ENCODE results near the gene BDH2.

The BDH2 gene

DNA sequence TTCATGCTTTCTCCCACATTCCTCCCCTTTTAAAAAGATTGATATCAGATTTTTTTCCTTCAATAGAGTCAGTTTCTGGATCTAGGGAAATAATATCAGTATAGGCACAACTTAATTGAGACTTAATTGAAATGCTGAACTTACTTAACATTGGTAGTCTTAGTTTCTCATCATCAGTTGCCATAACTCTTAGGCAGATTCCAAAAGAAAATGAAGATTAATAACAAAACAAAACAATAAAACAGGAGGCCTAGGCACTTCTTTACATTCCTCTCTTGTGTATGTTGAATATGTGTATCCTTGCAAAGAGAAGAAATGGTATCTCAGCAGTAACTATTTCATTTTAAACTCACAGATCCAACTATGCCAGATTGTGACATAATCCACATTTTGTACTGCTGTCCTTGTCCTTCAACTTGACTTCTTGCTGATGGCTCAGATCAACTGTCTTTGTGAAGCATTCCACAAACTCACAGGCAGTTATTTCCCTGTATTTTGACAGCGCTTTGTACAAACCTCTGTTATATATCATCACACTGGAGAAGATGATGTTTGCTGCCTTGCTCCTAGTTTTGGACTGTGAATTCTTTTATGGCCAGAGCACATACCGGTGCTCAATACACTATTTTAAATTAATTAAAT, 14.0 kb downstream of the BDH2 start:
- no peak overlapping the region for H3K27ac ChIP-seq (ENCODE audit: low read depth, low read length, severe bottlenecking)
- H3K36me3 ChIP-seq (ENCODE audit: control insufficient read depth, insufficient read depth, low read length) = peaks cover 52% of the 10 kb centered on the region
- H3K9me3 ChIP-seq (ENCODE audit: control insufficient read depth, low read length) = no peaks in the 10 kb centered on the region
- H3K4me3 ChIP-seq (ENCODE audit: extremely low read depth, insufficient read depth, low read length, poor library complexity, severe bottlenecking) = no peak overlapping the region
- H3K4me1 ChIP-seq (ENCODE audit: control insufficient read depth, insufficient read depth, low read length, poor library complexity, severe bottlenecking) = no peaks in the 10 kb centered on the region
- 100% methylated on average over 1 of the region's 2 CpGs; no CpG with 5 or more reads in 1 of the 2 experiments for WGBS, 2 experiments (ENCODE audit: insufficient coverage in 2 of 2)

DNA sequence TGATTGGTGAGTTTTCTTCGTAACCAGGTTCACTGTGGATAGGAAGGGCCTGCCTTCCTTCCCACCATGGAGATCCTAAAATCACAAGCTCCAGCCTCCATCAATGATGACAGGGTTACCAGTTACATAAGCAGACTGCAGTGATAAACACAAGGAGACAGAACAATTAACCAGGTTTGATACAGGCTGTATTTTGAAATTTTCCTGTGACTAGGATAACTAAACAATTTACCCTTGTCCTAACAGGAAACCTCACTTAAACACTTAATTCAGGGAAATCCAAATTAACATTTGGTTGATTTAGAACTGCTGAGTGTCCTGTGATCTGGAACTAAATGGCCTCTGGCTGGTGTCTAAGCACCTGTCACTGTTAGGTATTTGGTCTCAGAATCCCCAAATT, 20.0 kb downstream of the BDH2 start:
- Histone ChIP-seq H3K4me1 (ENCODE audit: control insufficient read depth, insufficient read depth, low read length, poor library complexity, severe bottlenecking) (no peaks in the 10 kb centered on the region), H3K4me3 (ENCODE audit: extremely low read depth, insufficient read depth, low read length, poor library complexity, severe bottlenecking) (no peak overlapping the region), H3K27ac (ENCODE audit: low read depth, low read length, severe bottlenecking) (no peak overlapping the region), H3K9me3 (ENCODE audit: control insufficient read depth, low read length) (no peaks in the 10 kb centered on the region), H3K36me3 (ENCODE audit: control insufficient read depth, insufficient read depth, low read length) (peaks cover 6% of the 10 kb centered on the region)
- WGBS, 2 experiments (ENCODE audit: insufficient coverage in 2 of 2) = no CpG with 5 or more reads among the region's 1 CpG

DNA sequence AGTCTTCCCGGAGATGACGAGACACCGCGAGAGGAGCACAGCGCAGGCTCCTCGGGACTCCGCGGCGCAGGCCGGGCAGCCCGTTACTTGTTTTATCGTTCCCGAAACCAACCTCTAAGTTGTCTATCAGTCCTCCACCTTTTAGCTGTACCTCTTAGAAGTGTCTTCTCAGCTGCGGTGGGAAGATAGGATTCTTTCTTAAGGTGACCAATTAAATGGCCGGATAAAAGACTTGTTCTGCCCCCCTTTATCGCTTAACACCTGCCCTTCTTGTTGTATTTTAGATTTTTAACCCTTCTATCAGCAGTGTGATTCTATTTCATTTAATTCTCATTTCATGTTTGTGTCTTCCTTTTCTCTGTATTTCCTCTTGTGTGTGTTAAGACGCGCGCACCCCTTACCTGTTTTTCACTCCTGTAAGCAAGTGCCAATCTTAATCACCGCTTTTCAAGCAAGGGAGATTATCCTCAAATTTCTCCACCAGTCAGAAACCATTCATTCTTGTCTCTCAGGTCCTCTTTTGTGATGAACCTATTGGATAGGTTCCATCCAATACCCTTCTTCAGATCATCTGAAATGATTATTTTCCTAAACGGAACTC, 22.8 kb downstream of the BDH2 start, which contains the start of gene SLC9B2:
SLC9B2 (minus strand) TSS at position 15 of the 601 bp plus-strand sequence. CDS start 9,211 bp downstream, outside the sequence.
- H3K4me3 ChIP-seq (ENCODE audit: extremely low read depth, insufficient read depth, low read length, poor library complexity, severe bottlenecking) = peak within 1 kb of the TSS; percentile 63
- peaks cover 13% of the 10 kb centered on the region for H3K36me3 ChIP-seq (ENCODE audit: control insufficient read depth, insufficient read depth, low read length)
- 39 to 51% methylated on average over 7 to 12 of the region's 21 CpGs for WGBS, 2 experiments (ENCODE audit: insufficient coverage in 2 of 2)
- H3K9me3 ChIP-seq (ENCODE audit: control insufficient read depth, low read length) = no peaks in the 10 kb centered on the region
- H3K4me1 ChIP-seq (ENCODE audit: control insufficient read depth, insufficient read depth, low read length, poor library complexity, severe bottlenecking) = no peaks in the 10 kb centered on the region
- peak within 1 kb of the TSS; percentile 31 for H3K27ac ChIP-seq (ENCODE audit: low read depth, low read length, severe bottlenecking)

DNA sequence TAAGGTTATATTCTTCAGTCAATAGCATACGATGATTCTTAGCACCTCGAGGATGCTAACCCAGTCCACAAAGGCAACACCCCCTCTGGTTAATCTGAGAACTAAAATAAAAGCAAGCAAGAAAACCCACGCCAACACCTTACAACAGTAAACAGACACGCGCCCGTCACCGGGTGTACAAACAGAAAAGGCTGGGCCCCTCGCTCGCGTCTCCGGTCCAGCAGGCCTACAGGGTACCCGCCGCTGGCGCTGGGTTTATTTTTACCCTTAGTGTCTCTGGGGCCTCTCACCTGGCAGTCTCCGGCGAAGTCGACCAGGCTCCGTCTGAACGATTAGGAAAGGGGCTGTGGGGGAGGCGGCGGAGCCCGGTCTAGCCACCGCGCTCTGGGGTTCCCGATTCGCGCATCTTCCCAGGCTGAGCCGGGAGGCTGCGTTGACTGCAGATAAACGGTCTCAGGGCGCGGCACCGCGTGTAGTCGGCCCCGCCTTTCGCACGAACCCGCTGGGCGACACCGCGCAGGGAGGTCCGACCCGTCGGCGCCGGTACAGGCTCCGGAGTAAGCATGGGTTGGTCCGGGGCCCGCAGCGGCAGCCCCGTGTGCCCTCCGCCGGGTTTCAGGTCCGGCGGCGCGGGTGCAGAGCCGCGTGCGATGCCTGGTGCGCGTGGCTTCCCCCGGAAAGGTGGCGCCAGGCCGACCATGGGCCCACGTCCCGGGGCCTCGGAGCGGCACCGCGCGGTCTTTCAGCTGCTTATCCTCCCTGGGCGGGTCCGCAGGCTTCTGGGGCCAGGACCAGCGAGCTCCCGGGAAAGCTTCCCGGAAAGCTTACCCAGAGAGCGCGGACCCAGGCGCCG, 23.5 kb downstream of the BDH2 start:
- WGBS, 2 experiments (ENCODE audit: insufficient coverage in 2 of 2) = 1 to 2% methylated on average over 68 to 70 of the region's 82 CpGs

DNA sequence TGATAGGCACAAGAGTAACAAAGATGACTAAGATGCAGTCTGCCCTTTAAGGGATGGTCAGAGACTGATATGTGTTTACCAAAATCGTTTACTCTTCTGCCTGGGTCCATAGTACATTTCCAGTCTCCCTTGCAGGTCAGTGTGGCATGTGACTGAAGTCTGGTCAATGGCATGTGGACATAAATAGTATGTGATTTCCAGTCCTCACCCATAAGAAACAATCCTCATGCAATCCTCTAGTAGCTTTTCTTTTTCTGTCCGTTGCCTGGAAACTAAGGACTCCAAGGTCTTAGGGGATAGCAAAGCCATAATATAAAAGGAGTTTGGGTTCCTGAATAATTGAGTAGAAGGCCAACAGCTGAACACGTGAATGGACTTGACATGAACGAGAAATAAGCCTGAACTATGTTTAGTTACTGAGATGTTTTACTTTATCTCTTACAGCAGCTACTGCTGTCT, 24.2 kb downstream of the BDH2 start:
- no peak overlapping the region for H3K27ac ChIP-seq (ENCODE audit: low read depth, low read length, severe bottlenecking)
- no peaks in the 10 kb centered on the region for H3K4me1 ChIP-seq (ENCODE audit: control insufficient read depth, insufficient read depth, low read length, poor library complexity, severe bottlenecking)
- WGBS, 2 experiments (ENCODE audit: insufficient coverage in 2 of 2) = 57 to 80% methylated on average over 1 of the region's 4 CpGs
- H3K36me3 ChIP-seq (ENCODE audit: control insufficient read depth, insufficient read depth, low read length) = peaks cover 13% of the 10 kb centered on the region
- no peaks in the 10 kb centered on the region for H3K9me3 ChIP-seq (ENCODE audit: control insufficient read depth, low read length)
- H3K4me3 ChIP-seq (ENCODE audit: extremely low read depth, insufficient read depth, low read length, poor library complexity, severe bottlenecking) = peak overlapping the region; percentile 63

More for the DNA sequence above, 23.5 kb downstream of the BDH2 start:
- peak overlapping the region; percentile 63 for H3K4me3 ChIP-seq (ENCODE audit: extremely low read depth, insufficient read depth, low read length, poor library complexity, severe bottlenecking)
- H3K36me3 ChIP-seq (ENCODE audit: control insufficient read depth, insufficient read depth, low read length) = peaks cover 13% of the 10 kb centered on the region
- peak overlapping the region; percentile 31 for H3K27ac ChIP-seq (ENCODE audit: low read depth, low read length, severe bottlenecking)
- H3K9me3 ChIP-seq (ENCODE audit: control insufficient read depth, low read length) = no peaks in the 10 kb centered on the region
- no peaks in the 10 kb centered on the region for H3K4me1 ChIP-seq (ENCODE audit: control insufficient read depth, insufficient read depth, low read length, poor library complexity, severe bottlenecking)

DNA sequence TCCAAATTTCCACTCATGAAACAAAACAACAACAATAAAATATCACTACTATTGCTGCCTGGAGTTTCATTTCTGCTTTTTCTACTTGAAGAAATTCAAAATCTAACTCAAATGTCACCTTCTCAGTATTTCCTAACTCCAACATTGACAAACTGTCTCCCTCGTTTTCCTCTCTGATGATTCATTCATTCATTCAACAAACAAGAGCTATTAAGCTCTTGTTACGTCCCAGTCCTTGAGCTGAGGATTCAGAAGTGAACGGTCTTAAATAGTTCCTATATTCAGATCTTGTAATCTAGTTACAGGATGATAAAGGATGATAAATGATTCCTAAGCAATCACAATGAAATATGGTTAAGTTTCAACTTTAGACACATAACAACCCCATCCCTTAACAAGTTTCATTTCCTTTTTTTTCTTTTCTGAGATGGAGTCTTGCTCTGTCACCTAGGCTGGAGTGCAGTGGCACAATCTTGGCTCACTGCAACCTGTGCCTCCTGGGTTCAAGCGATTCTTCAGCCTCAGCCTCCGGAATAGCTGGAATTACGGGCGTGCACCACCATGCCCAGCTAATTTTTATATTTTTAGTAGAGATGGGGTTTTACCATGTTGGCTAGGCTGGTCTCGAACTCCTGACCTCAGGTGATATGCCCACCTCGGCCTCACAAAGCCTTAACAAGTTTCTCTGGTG, 24.7 kb downstream of the BDH2 start:
- WGBS, 2 experiments (ENCODE audit: insufficient coverage in 2 of 2) = 95% methylated on average over 3 to 4 of the region's 9 CpGs
- Histone ChIP-seq H3K9me3 (ENCODE audit: control insufficient read depth, low read length) (no peaks in the 10 kb centered on the region), H3K4me1 (ENCODE audit: control insufficient read depth, insufficient read depth, low read length, poor library complexity, severe bottlenecking) (no peaks in the 10 kb centered on the region), H3K27ac (ENCODE audit: low read depth, low read length, severe bottlenecking) (no peak overlapping the region), H3K36me3 (ENCODE audit: control insufficient read depth, insufficient read depth, low read length) (peaks cover 13% of the 10 kb centered on the region), H3K4me3 (ENCODE audit: extremely low read depth, insufficient read depth, low read length, poor library complexity, severe bottlenecking) (no peak overlapping the region)

- Histone ChIP-seq H3K27ac (ENCODE audit: low read depth, low read length, severe bottlenecking) (no peak overlapping the region), H3K36me3 (ENCODE audit: control insufficient read depth, insufficient read depth, low read length) (peaks cover 8% of the 10 kb centered on the region), H3K4me3 (ENCODE audit: extremely low read depth, insufficient read depth, low read length, poor library complexity, severe bottlenecking) (no peak overlapping the region), H3K4me1 (ENCODE audit: control insufficient read depth, insufficient read depth, low read length, poor library complexity, severe bottlenecking) (no peaks in the 10 kb centered on the region), H3K9me3 (ENCODE audit: control insufficient read depth, low read length) (no peaks in the 10 kb centered on the region)
- WGBS, 2 experiments (ENCODE audit: insufficient coverage in 2 of 2) = no CpG with 5 or more reads among the region's 2 CpGs
Measured at GRCh38 chr4:103073792-103074438, 25.7 kb downstream of the BDH2 start.

DNA sequence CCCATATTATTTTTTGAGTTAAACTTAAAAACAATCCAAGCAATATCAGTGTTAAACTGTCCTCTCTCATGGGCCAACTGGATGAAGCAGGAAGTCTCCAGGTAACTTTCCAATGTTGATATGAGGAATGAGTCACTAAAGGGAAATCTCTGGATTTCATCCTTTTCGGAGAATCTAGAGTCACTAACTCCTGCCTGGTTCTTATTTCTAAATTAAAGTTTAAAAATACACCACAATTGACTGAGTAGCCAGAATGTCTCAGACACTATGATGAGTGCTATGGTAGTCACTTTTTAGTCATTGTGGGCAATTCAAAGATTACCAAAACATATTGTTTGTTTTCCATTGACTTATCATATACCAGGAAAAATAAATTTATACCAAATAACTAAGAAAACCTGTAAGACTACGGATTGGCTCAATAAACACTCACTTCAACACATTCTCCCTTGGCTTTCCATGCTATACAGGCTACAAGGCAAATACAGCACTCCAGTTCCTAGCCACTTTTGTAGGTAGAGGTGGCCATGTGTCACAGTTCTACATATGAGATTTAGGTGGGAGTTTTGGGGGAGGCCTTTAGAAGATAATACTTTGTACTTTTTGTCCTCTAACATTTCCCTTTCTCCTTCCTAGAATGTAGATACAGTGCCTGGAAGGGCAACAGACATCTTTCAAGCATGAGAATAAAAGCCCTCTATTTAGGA, 31.6 kb downstream of the BDH2 start:
- peaks cover 4% of the 10 kb centered on the region for H3K36me3 ChIP-seq (ENCODE audit: control insufficient read depth, insufficient read depth, low read length)
- no peak overlapping the region for H3K27ac ChIP-seq (ENCODE audit: low read depth, low read length, severe bottlenecking)
- 80 to 100% methylated on average over 1 of the region's 2 CpGs for WGBS, 2 experiments (ENCODE audit: insufficient coverage in 2 of 2)
- H3K4me1 ChIP-seq (ENCODE audit: control insufficient read depth, insufficient read depth, low read length, poor library complexity, severe bottlenecking) = peaks cover 3% of the 10 kb centered on the region
- H3K9me3 ChIP-seq (ENCODE audit: control insufficient read depth, low read length) = no peaks in the 10 kb centered on the region
- no peak overlapping the region for H3K4me3 ChIP-seq (ENCODE audit: extremely low read depth, insufficient read depth, low read length, poor library complexity, severe bottlenecking)

GRCh38 chr4:103060453-103061148, 39.0 kb downstream of the BDH2 start:
- Histone ChIP-seq H3K36me3 (ENCODE audit: control insufficient read depth, insufficient read depth, low read length) (no peaks in the 10 kb centered on the region), H3K4me3 (ENCODE audit: extremely low read depth, insufficient read depth, low read length, poor library complexity, severe bottlenecking) (no peak overlapping the region), H3K4me1 (ENCODE audit: control insufficient read depth, insufficient read depth, low read length, poor library complexity, severe bottlenecking) (no peaks in the 10 kb centered on the region), H3K27ac (ENCODE audit: low read depth, low read length, severe bottlenecking) (no peak overlapping the region), H3K9me3 (ENCODE audit: control insufficient read depth, low read length) (no peaks in the 10 kb centered on the region)
- 86% methylated on average over 1 of the region's 2 CpGs; no CpG with 5 or more reads in 1 of the 2 experiments for WGBS, 2 experiments (ENCODE audit: insufficient coverage in 2 of 2)

Measured in mesodermal cell (in vitro differentiated cells).